Fibroblast of the conjunctiva (primary cell): Measurements from ENCODE around the gene VPS13D.

ENCODE experiments used
- DNase-seq: peaks from one replicate; pipeline ENCODE4 v3.0.0-alpha.2; 2010; ENCODE audit warnings: low read depth

The VPS13D gene

DNA sequence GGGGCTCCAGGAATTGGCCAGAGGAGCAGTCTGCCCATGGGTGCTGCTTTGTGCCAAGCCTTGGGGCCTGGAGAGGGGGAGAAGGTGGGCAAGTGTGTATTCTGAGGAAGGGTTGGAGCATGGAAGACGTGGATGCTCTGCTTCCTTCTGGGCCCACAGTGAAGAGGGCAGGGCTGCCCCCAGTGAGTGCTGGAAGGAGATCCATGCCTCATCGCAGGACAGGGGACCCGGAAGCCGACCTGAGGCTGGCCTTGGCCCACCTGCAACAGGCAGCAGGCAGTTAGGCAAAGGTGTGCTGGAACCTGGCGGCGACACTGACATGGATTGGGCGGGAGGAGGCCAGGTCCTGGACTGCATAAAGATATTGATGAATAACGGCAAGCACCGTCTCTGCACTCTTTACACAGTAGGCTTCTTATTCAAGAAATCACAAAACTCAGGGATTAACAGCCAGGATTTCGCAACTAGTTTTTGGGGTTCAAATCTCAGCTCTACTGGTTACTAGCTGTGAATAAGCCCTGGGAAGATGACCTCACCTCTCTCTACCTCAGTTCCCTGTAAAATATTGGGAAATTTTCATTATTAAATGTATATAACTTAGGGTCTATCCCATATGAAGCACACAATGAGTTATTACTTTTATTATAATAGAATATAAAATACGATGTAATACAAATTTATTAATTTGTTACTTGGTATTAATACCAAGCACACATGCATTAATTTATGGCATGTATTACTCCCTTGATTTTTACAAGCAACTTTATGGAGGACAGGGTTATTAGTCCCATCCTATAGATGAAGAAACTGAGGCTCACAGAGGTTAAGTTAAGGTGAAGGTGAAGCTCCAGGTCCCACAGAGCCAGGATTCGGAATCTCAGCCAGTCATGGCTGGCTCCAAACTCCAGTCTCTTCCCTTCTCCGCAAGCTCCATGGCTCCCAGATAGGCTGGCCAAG is 325.9 kb downstream of the VPS13D start:
- no peak for DNase-seq

DNA sequence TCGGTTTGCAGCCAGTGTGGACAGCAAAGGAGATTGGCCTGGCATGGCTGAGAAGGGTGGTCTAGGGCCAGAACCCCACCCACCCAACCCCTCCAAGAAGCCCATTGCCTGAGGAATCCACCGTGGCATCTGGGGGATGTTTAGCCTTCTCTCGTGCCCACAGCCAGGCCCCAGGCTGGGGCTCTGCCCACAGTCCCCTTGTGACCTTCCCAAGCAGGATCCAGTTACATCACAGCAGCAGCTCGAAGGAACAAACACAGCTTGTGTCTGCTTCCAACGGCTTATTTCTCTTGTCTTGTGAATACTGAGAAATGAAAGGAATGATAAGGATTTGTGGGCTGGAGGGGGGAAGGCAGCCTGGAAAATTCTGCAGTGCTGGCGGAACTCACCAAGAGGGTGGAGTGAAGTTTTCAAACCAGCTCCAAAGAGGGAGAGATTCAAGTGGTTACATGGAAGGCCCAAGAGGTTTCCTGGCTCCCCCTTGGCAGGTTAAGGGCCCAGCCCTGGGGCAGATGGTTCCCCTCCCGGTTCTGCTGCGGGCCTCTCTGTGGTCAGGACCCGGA is 326.6 kb downstream of the VPS13D start:
- DNase-seq = peak; percentile 74

DNA sequence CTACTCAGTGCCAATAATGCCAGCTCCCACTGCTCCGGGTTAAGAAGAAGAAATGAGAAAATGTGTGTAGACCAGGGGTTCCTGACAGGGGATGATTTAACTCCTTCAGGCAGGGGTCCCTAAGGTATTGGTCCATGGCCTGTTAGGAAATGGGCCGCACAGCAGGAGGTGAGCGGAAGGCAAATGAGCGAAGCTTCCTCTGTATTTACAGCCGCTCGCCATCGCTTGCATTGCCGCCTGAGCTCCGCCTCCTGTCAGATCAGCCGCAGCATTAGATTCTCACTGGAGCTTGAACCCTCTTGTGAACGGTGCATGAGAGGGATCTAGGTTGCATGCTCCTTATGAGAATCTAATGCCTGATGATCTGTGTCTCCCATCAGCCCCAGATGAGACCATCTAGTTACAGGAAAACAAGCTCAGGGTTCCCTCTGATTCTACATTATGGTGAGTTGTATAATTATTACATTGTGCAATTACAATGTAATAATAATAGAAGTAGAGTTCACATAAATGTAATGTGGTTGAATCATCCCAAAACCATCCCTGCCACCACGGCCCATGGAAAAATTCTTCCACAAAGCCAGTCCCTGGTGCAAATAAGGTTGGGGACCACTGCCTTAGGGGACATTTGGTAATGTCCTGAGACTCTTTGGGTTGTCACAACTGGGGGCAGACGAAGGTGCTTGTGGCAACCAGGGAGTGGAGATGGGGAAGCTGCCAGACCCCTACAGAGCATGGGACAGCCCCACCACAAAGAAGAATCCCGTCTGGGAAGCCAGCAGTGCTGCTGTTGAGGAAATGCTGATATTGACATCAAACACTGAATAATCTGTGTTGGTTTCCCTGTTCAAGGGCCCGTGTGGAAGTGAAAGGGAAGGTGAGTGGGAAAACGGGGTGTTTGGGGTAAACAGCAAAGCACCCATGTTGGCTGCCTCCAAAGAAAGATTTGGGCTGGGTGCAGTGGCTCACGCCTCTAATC is 327.4 kb downstream of the VPS13D start:
- DNase-seq = no peak

DNA sequence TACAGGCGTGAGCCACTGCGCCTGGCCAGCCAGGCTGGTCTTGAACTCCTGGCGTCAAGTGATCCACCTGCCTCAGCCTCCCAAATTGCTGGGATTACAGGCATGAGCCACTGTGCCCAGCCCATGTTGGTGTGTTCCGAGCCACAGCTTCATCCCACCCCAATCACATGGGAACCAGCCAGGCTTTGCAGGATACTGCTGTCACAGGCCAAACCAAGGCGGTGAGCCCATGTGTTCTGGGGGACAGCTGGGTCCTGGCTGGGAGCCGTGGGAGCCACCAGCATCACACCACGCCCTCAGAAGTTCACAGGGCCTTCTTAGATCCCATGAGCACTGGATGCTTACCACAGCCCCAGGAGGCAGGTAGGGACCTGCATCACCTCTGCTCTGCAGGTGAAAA is 331.3 kb downstream of the VPS13D start:
- DNase-seq = no peak
